Left renal cortex interstitium (tissue), 4 donors: ENCODE measurements around the gene JOSD2. TPM values are rescaled to one million over a fixed set of nuclear protein-coding genes. Genes with fewer than 3 reads are reported as not detected.
"Not testable (repeated sequence)": the region's sequence is repeated elsewhere in the genome, so short reads cannot be mapped to it uniquely, and the experiment has no call there.

Experiments used
- DNase-seq, 4 donors: peaks; one replicate each; pipeline ENCODE4 v3.0.0-alpha.2; 2013; ENCODE audit warnings: low read depth in 4 of 4, low spot score in 2 of 4, missing footprints in 1 of 4
- polyA plus RNA-seq, 4 donors: library from polyadenylated mRNA; unstranded; fragments of 120-200 nt; gene quantifications; one replicate each; pipeline ENCODE4 v1.2.1, GENCODE V29; 2013; ENCODE audit not compliant: insufficient read length in 4 of 4

The JOSD2 gene
- polyA plus RNA-seq, 4 donors, result 8.9 to 20.2 (median 15.2) TPM

DNA sequence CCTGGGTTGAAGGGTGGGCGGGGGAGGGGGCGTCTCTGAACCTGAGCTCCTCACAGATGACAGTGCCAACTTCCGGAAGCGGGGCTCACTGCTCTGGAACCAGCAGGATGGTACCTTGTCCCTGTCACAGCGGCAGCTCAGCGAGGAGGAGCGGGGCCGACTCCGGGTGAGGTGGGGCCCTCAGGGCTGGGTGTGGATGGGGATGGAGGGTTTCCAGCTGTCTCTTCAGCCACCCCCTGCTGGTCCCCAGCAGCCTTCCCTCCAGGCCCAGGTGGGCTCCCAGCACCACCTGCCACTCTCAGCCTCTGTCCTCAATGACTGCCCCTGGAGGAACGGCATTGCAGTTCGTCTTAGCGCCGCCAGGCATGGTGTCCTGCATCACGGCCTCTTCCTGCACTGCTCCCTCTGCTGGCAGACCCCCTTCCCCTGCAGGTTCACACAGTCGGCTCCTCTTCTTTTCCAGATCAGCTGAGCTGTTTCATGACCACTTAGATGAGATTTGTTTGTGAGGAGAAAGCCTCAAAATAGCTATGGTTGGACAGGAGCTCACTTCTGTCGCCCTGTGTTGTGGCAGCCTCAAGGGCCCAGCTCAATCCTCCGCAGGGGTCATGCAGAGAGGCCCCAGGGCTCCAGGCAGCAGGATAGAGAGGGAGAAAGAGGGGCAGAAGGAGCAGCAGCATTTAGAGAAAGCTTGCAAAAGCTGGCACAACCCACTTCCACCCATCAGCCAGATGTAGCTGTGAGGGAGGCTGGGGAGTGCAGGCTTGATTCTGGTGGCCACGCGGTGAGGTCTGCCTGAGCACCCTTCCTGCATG is 31.9 kb downstream of the JOSD2 start:
- no peak for DNase-seq

DNA sequence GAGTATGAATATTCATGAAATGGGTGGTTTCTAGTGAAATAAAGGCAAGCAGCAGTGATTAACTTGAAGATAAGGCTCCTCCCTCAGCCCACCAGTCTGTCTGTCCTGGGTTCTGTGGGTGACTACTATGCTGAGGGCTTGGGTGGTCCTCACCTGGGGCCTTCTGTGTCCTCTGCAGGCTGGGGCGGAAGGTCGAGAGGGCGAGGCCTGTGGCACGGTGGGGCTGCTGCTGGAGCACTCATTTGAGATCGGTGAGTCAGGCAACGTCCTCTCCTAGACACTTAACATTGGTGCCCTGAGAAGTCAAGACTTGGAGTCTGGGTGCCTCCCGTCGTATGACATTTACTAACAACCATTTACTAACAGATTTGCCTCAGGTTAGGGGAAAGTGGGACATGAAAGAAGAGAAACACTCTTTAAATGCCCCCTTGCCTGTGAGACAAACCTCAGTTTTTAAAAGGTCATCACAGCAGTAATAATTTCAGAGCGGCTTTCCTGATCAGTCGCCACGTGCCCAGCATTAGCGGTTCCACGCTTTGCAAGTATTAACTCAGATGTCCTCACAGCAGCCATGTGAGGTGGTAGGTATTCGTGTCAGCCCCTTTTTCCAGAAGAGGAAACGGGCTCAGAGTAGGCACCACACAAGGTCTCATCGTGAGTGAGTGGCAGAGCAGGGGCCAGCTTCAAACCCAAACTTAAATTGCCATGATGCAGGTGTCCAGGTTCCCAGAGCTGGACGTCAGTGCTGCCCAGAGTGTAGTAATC is 33.1 kb downstream of the JOSD2 start:
- DNase-seq, result no peak

DNA sequence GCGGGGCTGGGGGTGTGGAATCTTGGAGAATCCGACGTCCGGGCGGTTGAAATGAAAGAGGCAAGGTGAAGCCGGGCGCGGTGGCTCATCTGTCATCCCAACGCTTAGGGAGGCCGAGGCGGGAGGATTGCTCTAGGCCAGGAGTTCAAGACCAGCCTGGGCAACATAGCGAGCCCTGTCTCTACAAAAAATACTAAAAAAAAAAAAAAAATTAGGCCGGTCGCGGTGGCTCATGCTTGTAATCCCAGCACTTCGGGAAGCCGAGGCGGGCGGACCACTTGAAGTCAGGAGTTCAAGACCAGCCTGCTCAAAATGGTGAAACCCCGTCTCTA is 34.1 kb downstream of the JOSD2 start:
- DNase-seq, result no peak

DNA sequence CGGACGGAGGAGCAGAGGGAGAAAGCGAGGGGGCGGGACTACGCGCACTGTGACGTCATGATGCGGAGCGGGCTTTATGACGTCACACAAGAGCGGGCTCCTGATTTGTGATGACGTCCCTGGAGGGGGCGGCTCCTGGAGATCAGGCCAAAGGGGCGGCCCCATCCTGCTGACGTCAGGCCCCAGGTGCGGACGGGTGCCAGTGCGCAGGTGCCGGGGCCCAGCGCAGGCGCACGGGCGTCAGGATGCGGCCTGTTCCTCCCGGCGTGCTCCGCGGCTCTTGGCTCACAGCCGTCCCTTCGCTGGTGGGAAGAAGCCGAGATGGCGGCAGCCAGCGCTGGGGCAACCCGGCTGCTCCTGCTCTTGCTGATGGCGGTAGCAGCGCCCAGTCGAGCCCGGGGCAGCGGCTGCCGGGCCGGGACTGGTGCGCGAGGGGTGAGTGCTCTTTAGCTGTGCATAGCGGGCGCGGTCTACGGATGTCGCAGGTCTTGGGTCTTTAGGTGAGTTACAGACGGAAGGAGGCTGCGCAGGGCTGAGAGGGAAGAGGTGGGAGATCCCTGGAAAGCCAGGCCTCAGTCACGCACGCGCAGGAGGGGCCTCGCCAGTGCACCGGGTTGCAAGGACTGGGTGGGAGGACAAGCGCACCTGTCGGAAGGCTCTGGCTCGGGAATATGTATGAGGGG is 34.6 kb downstream of the JOSD2 start, which contains the start of the genes EMC10 and GARIN5A:
TSS of gene EMC10 (plus strand) at position 284 of the 683 bp plus-strand sequence. CDS start at position 322, 38 bp downstream.
TSS of gene GARIN5A (minus strand) at position 625 of the 683 bp plus-strand sequence. CDS start at position 165, 460 bp downstream.
- peak; percentile 64 to 89 (median 86) for DNase-seq

DNA sequence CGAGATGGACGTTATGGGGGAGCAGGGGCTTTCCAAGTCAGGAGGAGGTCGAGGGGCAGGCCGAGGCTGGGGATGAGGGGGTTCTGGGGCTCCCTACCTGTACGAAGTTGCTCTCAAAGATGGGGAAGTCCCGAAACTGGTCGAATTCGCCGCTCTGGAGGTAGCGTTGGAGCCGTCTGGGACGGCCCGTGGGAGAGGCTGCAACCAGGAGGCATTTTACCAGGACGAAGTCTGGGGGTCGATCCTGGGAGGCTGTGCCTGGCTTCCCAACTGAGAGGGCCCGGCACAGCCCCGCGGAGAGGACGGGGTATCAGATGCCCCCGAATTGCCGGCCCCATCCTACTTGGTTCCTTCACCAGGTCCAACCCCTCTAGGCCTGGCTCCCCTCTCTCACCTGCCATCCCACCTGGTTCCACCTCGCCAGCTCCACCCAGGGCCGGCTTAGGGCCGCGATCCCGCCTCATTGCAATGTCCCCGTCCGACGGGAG is 35.2 kb downstream of the JOSD2 start:
- DNase-seq, result no peak

DNA sequence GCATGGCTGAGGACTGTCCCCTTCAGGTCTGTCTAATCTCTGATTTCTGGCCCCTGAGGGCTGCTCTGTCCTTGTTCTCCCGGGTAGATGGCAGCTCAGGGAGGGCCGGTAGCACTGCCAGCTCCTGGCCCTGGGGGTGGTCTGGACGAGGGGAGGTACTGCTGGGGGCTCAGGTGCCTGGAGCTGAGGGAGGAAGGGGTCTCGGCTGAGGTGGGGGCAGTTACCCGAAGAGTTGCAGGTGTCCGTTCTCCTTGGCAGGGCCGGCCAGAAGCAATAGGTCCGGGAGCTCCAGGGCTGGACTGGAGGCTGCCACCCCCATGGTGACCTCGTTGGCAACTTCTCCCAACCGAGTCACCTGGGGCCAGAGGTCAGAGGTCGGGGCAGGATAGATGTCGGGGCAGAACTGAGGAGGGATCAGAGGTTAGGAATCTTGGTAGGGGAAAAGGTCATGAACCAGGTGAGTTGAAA is 35.9 kb downstream of the JOSD2 start:
- DNase-seq, result no peak

DNA sequence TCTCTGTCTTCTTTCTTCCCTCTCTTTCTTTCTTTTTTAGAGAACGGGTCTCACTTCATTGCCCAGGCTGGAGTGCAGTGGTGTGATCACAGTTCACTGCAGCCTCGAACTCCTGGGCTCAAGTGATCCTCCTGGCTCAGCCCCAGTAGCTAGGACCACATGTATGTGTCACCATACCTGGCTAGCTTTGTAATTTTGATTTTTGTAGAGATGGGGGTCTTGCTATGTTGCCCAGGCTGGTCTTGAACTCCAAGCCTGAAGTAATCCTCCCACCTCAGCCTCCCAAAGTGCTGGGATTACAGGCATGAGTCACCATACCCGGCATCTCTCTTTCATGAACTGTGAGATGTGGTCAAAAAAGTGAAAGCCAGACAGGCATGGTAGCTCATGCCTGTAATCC is 37.7 kb downstream of the JOSD2 start:
- DNase-seq, result not testable (repeated sequence)

DNA sequence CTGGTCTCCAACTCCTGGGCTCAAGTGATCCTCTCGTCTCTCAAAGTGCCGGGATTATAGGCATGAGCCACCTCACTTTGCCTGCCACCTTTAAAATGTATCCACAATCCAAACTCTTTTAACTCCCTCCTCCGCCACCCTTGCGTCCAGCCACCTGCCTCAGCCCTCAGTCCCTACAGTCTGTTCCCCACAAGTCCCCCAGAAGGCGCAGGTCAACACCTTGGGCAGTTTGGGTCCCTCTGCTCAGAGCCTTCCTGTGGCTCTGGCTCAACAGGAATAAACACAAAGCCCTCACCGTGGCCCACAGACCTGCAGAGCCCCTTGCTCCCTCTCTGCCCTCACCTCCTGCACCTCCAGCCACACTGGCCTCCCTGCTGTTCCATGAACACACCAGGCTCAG is 42.2 kb downstream of the JOSD2 start:
- DNase-seq, result no peak

DNA sequence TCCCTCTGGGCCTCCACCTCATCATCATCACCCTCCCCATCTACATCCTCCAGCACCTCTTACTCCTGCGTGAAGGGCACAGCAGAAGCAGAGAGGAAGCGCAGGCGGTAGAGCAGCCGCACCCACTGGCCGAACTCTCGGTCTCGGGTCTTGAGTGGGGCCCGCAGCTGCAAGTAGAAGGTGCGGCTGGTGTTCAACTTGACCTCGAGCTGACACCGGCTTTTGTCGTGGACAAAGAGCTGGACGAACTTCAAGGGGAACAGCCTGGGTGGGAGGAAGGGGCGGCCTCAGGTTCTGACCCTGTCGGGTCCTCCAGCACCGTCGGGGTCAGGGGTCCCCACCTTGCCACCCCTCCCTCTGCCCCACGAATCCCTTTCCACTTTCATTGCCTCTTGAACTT is 43.4 kb downstream of the JOSD2 start:
- DNase-seq, result no peak

DNA sequence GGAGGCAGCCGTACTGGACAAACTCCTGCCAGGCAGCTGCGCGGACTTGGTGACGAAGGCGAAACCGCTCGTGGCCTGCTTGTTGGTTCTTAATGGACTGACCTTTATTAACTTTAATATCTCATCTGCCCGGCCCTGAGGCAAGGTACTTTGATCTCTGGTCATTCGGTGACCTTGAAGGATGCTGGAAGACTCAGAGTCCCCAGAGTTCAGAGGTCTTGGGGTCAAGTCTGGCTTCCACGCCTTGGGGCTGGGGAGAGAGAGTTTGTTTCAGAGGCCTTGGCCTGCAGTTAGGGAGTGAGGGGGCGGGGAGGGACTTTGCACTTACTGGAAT is 44.3 kb downstream of the JOSD2 start:
- DNase-seq, result no peak

DNA sequence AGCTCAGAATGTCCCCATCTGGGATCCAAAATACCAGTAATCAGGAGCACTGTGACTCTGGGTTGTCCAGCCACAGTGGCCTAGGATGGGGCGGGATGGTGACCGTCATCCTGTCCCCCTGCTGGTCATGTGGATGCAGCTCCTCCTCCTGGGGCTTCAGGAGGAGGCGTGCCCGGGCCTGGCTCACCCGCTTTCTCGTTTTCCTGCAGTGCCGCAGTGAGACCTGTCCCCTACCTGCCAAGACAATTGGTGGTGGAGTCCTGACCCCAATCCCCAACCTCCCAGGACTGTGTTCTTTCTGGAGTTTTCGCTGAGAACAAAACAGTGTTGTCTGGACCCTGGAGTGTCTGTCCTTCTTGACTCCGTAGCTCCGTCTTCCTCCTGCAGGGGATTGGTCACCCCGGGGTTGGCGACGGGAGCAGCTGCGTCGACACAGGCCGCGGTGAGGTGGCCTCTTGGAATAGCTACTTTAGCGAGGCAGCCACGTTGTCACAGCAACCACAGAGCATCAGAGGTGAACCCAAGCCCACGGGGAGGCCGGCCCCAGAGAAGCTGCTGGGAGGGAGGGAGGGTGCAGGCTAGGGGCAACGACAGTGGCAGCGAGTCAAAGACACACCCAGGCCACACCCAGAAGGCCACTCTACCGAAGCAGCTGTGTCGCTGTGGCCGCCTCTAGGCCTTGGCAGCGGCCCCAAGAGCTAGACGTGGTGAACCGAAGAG is 44.8 kb downstream of the JOSD2 start:
- no peak for DNase-seq

DNA sequence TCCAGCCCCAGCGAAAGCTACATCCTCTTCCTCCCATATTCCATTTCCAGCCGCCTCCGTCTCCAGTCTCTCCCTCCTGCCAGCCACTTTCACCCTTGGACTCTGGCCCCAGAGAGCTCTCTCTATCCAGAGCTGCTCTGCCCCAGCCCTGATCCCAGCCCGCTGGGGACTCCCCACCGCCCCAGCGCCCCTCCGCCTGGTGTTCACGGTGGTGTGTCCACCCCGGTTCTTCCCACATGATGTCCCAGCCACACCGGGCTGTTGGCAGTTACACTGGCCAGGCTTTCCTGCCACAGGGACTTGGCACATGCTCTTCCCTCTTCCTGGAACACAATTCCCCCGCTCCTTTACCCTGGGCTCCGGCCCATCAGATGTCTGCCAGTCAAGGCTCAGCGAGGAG is 46.0 kb downstream of the JOSD2 start:
- DNase-seq, result no peak

DNA sequence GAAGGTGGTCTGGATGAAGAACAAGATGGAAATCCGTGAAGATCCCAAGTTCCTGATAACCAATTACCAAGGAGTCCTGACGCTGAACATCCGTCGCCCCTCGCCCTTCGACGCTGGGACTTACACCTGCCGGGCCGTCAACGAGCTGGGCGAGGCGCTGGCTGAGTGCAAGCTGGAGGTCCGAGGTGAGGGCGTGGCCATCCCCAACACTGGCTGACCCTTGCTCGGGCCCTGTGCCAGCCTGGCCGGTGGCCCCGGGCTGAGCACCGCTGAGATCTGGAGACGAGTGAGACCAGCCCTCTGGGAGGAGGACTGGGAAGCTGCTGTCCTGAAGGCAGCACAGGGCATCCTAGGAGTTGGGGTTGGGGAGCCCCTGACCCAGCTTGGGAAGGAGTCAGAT is 46.6 kb downstream of the JOSD2 start:
- no peak for DNase-seq

DNA sequence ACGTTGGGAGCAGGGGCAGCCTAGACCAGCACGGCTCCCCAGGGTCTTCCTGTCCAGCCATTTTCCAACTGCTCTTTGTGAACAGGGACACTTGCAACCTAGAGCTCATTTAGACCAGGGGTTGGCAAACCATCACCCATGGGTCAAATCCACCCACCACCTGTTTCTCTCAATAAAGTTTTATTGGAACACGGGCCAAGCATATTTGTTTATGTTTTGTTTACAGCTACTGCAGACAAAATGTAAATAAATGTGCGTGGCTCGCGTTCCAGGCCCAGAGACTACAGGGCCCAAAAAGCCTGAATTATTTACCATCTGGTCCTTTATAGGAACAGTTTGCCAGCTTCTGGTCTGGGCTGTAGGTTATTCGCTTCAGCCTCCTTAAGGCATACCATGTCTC is 48.0 kb downstream of the JOSD2 start:
- DNase-seq, result no peak

DNA sequence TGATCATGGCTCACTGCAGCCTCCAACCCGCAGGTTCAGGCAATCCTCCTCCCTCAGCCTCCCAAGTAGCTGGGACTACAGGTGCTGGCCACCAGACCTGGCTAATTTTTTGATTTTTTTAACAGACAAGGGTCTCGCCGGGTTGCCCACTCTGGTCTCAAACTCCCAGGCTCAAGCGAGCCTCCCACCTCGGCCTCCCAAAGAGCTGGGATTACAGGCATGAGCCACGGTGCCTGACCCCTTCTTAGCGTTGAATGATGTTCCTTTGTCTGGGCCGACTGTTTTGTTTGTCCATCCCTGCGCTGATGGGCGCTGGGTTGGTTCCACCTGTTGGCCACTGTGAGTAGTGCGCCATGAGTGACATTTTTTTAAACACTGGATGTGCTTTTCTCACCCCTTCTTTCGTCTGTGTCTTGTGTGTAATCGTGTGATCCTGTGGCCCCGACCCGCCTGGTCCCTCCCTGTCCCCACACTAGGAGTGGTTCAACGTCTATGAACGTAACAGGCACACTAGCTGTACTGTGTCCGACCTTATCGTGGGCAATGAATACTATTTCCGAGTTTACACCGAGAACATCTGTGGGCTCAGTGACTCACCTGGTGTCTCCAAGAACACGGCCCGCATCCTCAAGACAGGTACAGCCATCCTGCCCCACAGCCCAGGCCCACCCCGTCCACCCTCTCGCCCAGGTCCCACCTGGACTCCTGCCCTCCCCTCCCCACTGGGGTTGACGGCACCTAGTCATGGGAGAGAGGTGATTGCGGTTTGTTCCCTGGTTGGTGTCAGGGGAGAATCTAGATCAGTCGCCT is 49.7 kb downstream of the JOSD2 start:
- peak in 1 of 4 donors; percentile 40 for DNase-seq

DNA sequence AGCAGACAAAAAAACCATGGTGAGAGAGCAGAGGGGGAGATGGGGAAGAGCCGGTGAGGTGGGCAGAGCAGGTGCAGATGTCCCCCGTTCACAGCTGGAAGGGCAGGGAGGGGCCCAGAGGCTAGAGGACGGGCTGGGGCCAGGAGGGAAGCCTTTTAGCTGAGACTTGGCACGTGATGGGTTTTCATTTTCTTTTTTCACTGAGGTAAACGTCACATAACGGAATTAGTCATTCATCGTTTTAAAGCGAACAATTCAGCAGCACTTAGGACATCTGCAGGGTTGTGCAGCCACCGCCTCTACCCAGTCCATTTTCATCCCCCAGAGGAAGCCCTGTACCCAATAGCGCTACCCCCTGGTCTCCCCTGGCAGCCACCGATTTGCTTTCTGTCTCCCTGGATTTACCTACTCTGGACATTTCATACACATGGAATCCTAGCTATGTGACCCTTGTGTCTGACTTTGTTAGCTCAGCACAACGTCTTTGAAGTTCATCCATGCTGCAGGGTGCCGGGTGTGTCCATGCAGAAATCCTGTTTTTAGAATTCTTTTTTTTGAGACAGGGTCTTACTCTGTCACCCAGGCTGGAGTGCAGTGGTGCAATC is 50.7 kb downstream of the JOSD2 start:
- peak in 1 of 4 donors; percentile 10 for DNase-seq

DNA sequence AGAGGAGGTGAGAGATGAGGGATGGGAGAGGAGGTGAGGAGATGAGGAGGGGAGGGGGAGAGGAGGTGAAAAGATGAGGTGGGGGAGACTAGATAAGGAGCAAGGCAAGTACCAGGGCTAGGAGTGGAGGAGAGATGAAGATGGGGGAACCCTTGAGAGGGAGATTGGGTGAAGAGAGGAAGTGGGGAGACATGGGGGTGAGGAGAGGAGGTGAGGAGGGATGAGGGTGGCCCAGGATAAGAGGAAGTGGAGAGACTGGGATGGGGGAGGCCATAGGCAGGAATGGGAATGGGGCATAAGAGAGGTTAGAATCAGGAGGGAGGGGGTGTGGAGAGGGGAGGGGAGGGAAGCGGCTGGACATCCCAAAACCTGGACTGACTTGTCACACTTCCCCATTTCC is 51.4 kb downstream of the JOSD2 start:
- DNase-seq, result no peak

DNA sequence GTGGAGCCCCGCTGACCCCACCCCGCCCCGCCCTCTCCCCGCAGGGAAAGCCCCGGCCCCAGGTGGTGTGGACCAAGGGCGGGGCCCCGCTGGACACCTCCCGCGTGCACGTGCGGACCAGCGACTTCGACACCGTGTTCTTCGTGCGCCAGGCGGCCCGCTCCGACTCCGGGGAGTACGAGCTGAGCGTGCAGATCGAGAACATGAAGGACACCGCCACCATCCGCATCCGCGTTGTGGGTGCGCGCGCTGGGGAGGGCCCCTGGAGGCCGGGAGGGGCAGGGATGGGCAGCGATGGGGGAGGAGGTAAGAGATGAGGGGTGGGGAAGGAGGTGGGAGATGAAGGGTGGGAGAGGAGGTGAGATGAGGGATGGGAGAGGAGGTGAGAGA is 51.9 kb downstream of the JOSD2 start:
- DNase-seq, result no peak

DNA sequence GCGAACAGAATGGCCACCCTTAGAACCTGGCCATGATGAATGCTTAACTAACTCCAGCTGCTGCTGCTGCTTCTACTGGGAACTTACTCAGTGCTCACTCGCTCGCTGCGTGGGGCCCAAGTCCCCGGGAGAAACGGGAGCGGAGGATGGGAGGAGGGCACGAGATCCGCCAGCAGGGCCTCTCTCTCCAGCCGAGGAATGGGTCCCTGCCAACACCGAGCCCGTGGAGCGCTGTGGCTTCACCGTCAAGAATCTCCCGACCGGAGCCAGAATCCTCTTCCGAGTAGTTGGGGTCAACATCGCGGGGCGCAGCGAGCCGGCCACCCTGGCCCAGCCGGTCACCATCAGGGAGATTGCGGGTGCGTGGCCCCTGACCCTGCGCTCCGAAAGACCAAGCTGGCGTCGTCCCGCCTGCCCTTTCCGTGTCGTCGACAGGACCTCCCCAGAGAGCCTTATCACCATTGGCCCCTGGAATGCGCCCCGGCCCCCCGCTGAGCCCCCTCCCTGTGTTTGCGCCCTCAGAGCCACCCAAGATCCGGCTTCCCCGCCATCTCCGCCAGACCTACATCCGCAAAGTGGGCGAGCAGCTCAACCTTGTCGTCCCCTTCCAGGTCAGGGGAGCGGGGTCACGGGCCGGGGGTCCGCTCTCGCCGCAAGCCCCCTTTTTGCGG is 52.5 kb downstream of the JOSD2 start:
- peak in 1 of 4 donors; percentile 10 for DNase-seq
